Neural crest cell (in vitro differentiated cells): ENCODE measurements around the gene TRAPPC2. TPM values are rescaled to one million over a fixed set of nuclear protein-coding genes. Genes with fewer than 3 reads are reported as not detected.

Source experiments
- DNase-seq: peaks from one replicate; pipeline ENCODE4 v3.0.0; 2021; ENCODE audit warnings: low read depth, mixed read lengths, low spot score
- H3K27ac Mint-ChIP-seq: one replicate; pipeline ENCODE4 v1.8.0; 2021; ENCODE audit warnings: mild to moderate bottlenecking, mixed read lengths; ENCODE audit not compliant: unreplicated experiment
- H3K27me3 Mint-ChIP-seq: 2 replicates; pipeline ENCODE4 v1.8.0; 2021; ENCODE audit warnings: low read depth, mild to moderate bottlenecking, mixed read lengths
- H3K36me3 Mint-ChIP-seq: 2 replicates; pipeline ENCODE4 v1.8.0; 2021; ENCODE audit warnings: low read depth, mild to moderate bottlenecking, mixed read lengths
- H3K4me1 Mint-ChIP-seq: 2 replicates; pipeline ENCODE4 v1.8.0; 2021; ENCODE audit warnings: mixed read lengths
- H3K4me3 Mint-ChIP-seq: one replicate; pipeline ENCODE4 v1.8.0; 2021; ENCODE audit warnings: mild to moderate bottlenecking, mixed read lengths
- H3K9me3 Mint-ChIP-seq: 2 replicates; pipeline ENCODE4 v1.8.0; 2021; ENCODE audit warnings: mixed read lengths
- CTCF ChIP-seq: fragments of 200-600 bp; sonication (generic); conservative IDR thresholded peaks from 2 replicates; pipeline ENCODE4 v1.5.0; 2021; ENCODE audit warnings: antibody characterized with exemption, mild to moderate bottlenecking
- total RNA-seq: library from RNA; stranded (reverse); gene quantifications from 2 replicates; pipeline ENCODE4 v1.2.1, GENCODE V29; 2021

TRAPPC2 gene
- total RNA-seq, 1 donor from 2014 or later, result 23.0 TPM

GRCh38 chrX:13774696-13775095, 40.3 kb upstream of the TRAPPC2 start:
- TF ChIP-seq CTCF, result no peak
- no peaks in the 10 kb centered on the region for H3K9me3 Mint-ChIP-seq
- no peaks in the 10 kb centered on the region for H3K27me3 Mint-ChIP-seq
- H3K27ac Mint-ChIP-seq, result no peak overlapping the region
- no peak for DNase-seq
- no peak overlapping the region for H3K4me3 Mint-ChIP-seq
- H3K36me3 Mint-ChIP-seq, result peaks cover 15% of the 10 kb centered on the region
- H3K4me1 Mint-ChIP-seq, result peaks cover 6% of the 10 kb centered on the region

GRCh38 chrX:13770013-13770535, 35.7 kb upstream of the TRAPPC2 start:
- H3K27me3 Mint-ChIP-seq, result no peaks in the 10 kb centered on the region
- no peak for TF ChIP-seq CTCF
- no peaks in the 10 kb centered on the region for H3K4me1 Mint-ChIP-seq
- DNase-seq, result no peak
- H3K36me3 Mint-ChIP-seq, result peaks cover 30% of the 10 kb centered on the region
- no peak overlapping the region for H3K27ac Mint-ChIP-seq
- H3K9me3 Mint-ChIP-seq, result peaks cover 4% of the 10 kb centered on the region
- H3K4me3 Mint-ChIP-seq, result no peak overlapping the region

GRCh38 chrX:13768939-13769338, 34.5 kb upstream of the TRAPPC2 start:
- Mint-ChIP-seq H3K36me3 (peaks cover 29% of the 10 kb centered on the region), H3K9me3 (peaks cover 4% of the 10 kb centered on the region), H3K4me1 (peaks cover 9% of the 10 kb centered on the region), H3K27me3 (no peaks in the 10 kb centered on the region), H3K4me3 (no peak overlapping the region), H3K27ac (no peak overlapping the region)
- DNase-seq, result no peak
- TF ChIP-seq CTCF, result no peak

GRCh38 chrX:13764765-13765164, 30.3 kb upstream of the TRAPPC2 start:
- peak; percentile 57 for TF ChIP-seq CTCF
- Mint-ChIP-seq H3K9me3 (peaks cover 4% of the 10 kb centered on the region), H3K4me1 (peaks cover 17% of the 10 kb centered on the region), H3K36me3 (peaks cover 33% of the 10 kb centered on the region), H3K27me3 (no peaks in the 10 kb centered on the region), H3K4me3 (no peak overlapping the region), H3K27ac (no peak overlapping the region)
- peak; percentile 38 for DNase-seq

GRCh38 chrX:13764281-13764680, 29.9 kb upstream of the TRAPPC2 start:
- Mint-ChIP-seq H3K4me3 (no peak overlapping the region), H3K9me3 (peaks cover 4% of the 10 kb centered on the region), H3K36me3 (peaks cover 29% of the 10 kb centered on the region), H3K4me1 (peaks cover 17% of the 10 kb centered on the region), H3K27me3 (no peaks in the 10 kb centered on the region), H3K27ac (peak overlapping the region; percentile 62)
- no peak for DNase-seq
- TF ChIP-seq CTCF, result no peak
